Aorta (tissue), 5 donors: ENCODE results near the gene TFF1. TPM values are rescaled to one million over a fixed set of nuclear protein-coding genes. Genes with fewer than 3 reads are reported as not detected.

Experiments used
- ATAC-seq: fragments of 200-7000 bp; cut with Tn5 transposase; one replicate; pipeline ENCODE4 v1.9.1; 2022; ENCODE audit warnings: moderate library complexity; ENCODE audit not compliant: low FRiP score
- DNase-seq, 2 donors: peaks; one replicate each; pipeline ENCODE4 v3.0.0-alpha.2; 2020
- H3K27ac ChIP-seq, 2 donors: one replicate each; pipeline ENCODE4 v1.5.1; 2013; ENCODE audit warnings: low read length in 2 of 2, mild to moderate bottlenecking in 2 of 2, moderate library complexity in 2 of 2, control low read depth in 1 of 2, inconsistent platforms in 1 of 2, low read depth in 1 of 2
- H3K27me3 ChIP-seq, 2 donors: one replicate each; pipeline ENCODE4 v1.6.1; 2013; ENCODE audit warnings: control low read depth in 1 of 2, low read length in 1 of 2, mild to moderate bottlenecking in 1 of 2, moderate library complexity in 1 of 2; ENCODE audit not compliant: insufficient read depth in 2 of 2, control insufficient read depth in 1 of 2
- H3K36me3 ChIP-seq, 2 donors: one replicate each; pipeline ENCODE4 v1.6.1; 2013; ENCODE audit warnings: control low read depth in 1 of 2, low read length in 1 of 2, mild to moderate bottlenecking in 1 of 2; ENCODE audit not compliant: insufficient read depth in 2 of 2, control insufficient read depth in 1 of 2
- H3K4me1 ChIP-seq, 2 donors: one replicate each; pipeline ENCODE4 v1.6.1; 2013; ENCODE audit warnings: low read length in 2 of 2, control low read depth in 1 of 2, mild to moderate bottlenecking in 1 of 2, moderate library complexity in 1 of 2; ENCODE audit not compliant: insufficient read depth in 2 of 2, control insufficient read depth in 1 of 2
- H3K4me3 ChIP-seq, 2 donors: one replicate each; pipeline ENCODE4 v1.5.1; 2013; ENCODE audit warnings: low read length in 2 of 2, control low read depth in 1 of 2, mild to moderate bottlenecking in 1 of 2
- H3K9me3 ChIP-seq: one replicate; pipeline ENCODE4 v1.6.1; 2013; ENCODE audit warnings: mild to moderate bottlenecking, low read length; ENCODE audit not compliant: control insufficient read depth
- WGBS, 2 donors: extraction: QIAGEN DNeasy Blood & Tissue Kit; methylation state at CpG; one replicate each; pipeline ENCODE4 v1.1.7; 2013; 5-methylcytosine and 5-hydroxymethylcytosine counted together
- intact Hi-C, 2 donors: fragments of 100-400 bp; cut with DNase I; formaldehyde crosslinking; loops; one replicate each; pipeline versions ENCODE4 v1.14.2 to v1.15.0; 2022
- polyA plus RNA-seq, 2 donors: library from polyadenylated mRNA; stranded (reverse); fragments of 200-250 nt; gene quantifications; one replicate each; pipeline ENCODE4 v1.2.3, GENCODE V29; 2013
- total RNA-seq, 2 donors: library from RNA; stranded (reverse); fragmentation: NEBNext Ultra II Directional; extraction: Animal tissue kit (Norgen Biotek cat#: 25700); gene quantifications; one replicate each; pipeline ENCODE4 v1.2.1, GENCODE V29; 2021
- donor health status: healthy with polysubstance abuse.
- donor health status: Bipolar disorder and iron deficiency.
- donor health status: DM: no; HTN: no; CAD: no.
- donor health status: DM: no; HTN: no; CAD: no.
- donor health status: DM: yes; HTN: yes; CAD: no.

Gene TFF1
- total and polyA plus RNA-seq, 4 donors = 7.6 to 32.4 TPM; not detected in 2

DNA sequence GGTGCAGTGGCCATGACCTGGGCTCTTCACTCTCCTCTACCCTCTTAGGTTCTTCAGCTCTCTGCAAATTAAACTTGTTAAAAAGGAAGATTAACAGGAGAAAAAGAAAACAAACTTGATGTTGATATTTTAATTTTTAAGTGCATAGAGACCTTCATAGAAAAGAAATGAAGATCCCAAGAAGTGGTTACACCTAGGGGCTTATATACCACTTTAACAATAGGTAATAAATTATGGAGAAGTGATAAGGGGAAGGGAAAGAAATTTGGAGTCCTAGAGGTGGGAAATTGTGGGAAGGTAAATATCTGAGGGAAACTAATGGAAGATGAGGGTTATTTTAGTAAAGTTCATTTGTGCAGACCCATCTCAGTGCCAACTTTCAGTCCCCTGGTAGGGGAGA lies 34.7 kb downstream of the TFF1 start:
- H3K4me1 ChIP-seq = no peaks in the 10 kb centered on the region
- no peaks in the 10 kb centered on the region for H3K36me3 ChIP-seq
- H3K27ac ChIP-seq = no peak overlapping the region
- ATAC-seq = no peak
- no peak for DNase-seq
- no peaks in the 10 kb centered on the region for H3K27me3 ChIP-seq
- H3K4me3 ChIP-seq = no peak overlapping the region
- peaks cover 5% of the 10 kb centered on the region for H3K9me3 ChIP-seq
- intact Hi-C loops = no loop called here

- H3K4me3 ChIP-seq = no peak overlapping the region
- DNase-seq (no peak), ATAC-seq (no peak)
- H3K4me1 ChIP-seq = no peaks in the 10 kb centered on the region
- no peaks in the 10 kb centered on the region for H3K36me3 ChIP-seq
- intact Hi-C loops = no loop called here
- no peaks in the 10 kb centered on the region for H3K27me3 ChIP-seq
- no peak overlapping the region for H3K27ac ChIP-seq
- H3K9me3 ChIP-seq = peaks cover 5% of the 10 kb centered on the region
- 84 to 86% methylated on average over 4 of the region's 4 CpGs for WGBS, 2 donors
Observed at GRCh38 chr21:42330380-42331371, 35.7 kb downstream of the TFF1 start.

DNA sequence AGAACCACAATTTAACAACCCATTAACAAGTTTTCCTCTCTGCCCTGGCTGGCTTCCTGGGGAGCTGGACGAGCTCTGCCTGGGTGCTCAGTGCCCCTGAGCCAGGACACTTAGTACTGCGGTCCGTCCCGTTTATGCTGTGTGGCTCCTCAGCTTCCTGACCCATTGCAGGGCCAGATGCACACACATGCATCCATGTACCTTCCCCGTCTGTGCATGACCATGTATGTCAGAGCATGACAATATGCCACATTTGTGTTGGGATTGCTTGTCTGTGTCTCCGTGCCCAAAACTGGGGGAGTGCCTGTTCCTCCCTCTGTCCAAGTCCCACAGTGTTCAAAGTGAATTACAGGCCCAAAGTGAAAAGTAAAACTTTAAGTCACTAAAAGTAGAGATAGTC lies 41.4 kb downstream of the TFF1 start:
- intact Hi-C loops = no loop called here
- no peaks in the 10 kb centered on the region for H3K4me1 ChIP-seq
- H3K9me3 ChIP-seq = peaks cover 2% of the 10 kb centered on the region
- ATAC-seq (no peak), DNase-seq (no peak)
- no peaks in the 10 kb centered on the region for H3K27me3 ChIP-seq
- 83% methylated on average over 6 of the region's 6 CpGs for WGBS, 2 donors
- H3K27ac ChIP-seq = no peak overlapping the region
- H3K36me3 ChIP-seq = no peaks in the 10 kb centered on the region
- H3K4me3 ChIP-seq = no peak overlapping the region

DNA sequence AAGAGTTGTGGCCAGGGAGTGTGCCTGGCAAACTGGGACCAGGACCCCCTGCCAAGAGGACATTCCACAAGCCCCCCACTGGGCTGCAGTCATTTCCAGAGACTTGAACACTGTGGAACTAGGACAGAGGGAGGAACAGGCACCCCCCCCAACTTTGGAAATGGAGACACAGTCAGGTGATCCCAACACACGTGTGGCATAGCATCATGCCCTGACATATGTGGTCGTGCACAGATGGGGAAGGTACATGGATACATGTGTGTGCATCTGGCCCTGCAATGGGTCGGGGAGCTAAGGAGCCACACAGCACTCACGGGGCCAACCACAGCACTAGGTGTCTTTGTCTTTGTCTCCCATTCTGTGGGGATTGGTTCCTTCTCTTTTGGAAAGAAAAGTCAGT lies 44.5 kb downstream of the TFF1 start:
- Histone ChIP-seq H3K36me3 (no peaks in the 10 kb centered on the region), H3K4me3 (no peak overlapping the region), H3K27me3 (no peaks in the 10 kb centered on the region), H3K4me1 (no peaks in the 10 kb centered on the region), H3K9me3 (peaks cover 2% of the 10 kb centered on the region), H3K27ac (no peak overlapping the region)
- WGBS, 2 donors = 80 to 85% methylated on average over 4 of the region's 4 CpGs
- DNase-seq (no peak), ATAC-seq (no peak)
- intact Hi-C loops = no loop called here

DNA sequence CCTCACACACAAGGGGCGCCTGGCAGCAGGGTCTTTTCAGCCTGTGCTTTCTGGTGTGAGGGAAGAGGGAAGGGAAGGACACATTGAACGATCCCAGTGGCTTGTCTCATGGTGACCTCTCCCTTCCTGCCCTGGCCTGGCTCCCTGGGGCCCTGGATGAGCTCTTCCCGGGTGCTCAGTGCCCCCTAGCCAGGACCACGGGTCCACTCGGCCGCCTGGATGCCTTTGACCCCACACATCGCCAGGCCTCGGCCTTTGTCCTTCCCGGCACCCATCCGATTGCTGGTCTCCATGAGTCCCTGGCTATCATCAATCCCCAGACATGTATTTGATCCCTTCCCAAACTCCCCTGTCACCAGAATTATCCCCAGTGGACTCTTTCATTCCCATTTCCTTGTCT lies 45.1 kb downstream of the TFF1 start:
- no peaks in the 10 kb centered on the region for H3K4me1 ChIP-seq
- no peak overlapping the region for H3K27ac ChIP-seq
- peaks cover 2% of the 10 kb centered on the region for H3K9me3 ChIP-seq
- no peak overlapping the region for H3K4me3 ChIP-seq
- no peaks in the 10 kb centered on the region for H3K36me3 ChIP-seq
- intact Hi-C loops = no loop called here
- 82 to 84% methylated on average over 10 of the region's 10 CpGs for WGBS, 2 donors
- no peaks in the 10 kb centered on the region for H3K27me3 ChIP-seq
- ATAC-seq (no peak), DNase-seq (no peak)

GRCh38 chr21:42320791-42321190 lies 45.5 kb downstream of the TFF1 start:
- H3K36me3 ChIP-seq = no peaks in the 10 kb centered on the region
- WGBS, 2 donors = 88 to 90% methylated on average over 8 of the region's 8 CpGs
- H3K4me3 ChIP-seq = no peak overlapping the region
- peaks cover 2% of the 10 kb centered on the region for H3K9me3 ChIP-seq
- no peak for DNase-seq
- intact Hi-C loops = no loop called here
- no peak overlapping the region for H3K27ac ChIP-seq
- ATAC-seq = no peak
- H3K4me1 ChIP-seq = no peaks in the 10 kb centered on the region
- no peaks in the 10 kb centered on the region for H3K27me3 ChIP-seq

DNA sequence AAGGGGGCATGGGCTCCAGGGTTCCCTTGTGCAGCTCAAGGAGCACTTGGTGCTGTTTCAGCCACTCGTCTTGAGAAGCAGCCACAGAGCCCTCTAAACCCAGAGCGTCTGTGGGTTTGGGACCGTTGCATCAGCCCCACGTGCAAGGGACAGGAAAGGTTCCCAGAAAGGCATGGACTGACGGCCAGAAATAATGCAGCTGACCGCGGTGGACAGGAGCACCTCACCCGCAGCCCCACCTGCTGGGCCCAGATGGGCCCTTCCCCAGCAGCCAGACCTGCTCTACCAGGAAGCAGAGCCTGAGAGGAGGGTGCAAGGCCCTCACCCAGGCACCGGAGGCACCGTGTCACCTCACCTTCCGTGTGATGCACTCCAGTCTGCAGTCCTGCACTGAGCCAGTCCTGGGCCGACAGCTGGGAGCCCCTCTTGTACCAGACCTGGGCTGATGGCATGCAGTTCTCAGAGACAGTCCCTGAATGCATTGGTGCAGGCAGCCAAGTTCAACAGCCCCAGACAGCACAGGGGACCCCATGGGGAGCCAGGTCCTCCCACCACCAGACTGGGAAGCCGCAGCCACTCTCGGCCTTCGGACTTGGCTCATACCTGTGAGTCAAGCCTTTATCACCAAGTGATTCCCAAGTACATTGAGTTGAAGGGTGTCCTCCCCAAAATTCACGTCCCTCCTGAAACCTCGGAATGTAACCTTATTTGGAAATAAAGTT lies 46.3 kb downstream of the TFF1 start:
- Histone ChIP-seq H3K27ac (no peak overlapping the region), H3K4me1 (no peaks in the 10 kb centered on the region), H3K9me3 (no peaks in the 10 kb centered on the region), H3K27me3 (no peaks in the 10 kb centered on the region), H3K4me3 (no peak overlapping the region), H3K36me3 (no peaks in the 10 kb centered on the region)
- ATAC-seq (peak; percentile 14), DNase-seq (no peak)
- 65 to 71% methylated on average over 17 of the region's 17 CpGs for WGBS, 2 donors
- intact Hi-C loops = no loop called here

GRCh38 chr21:42319376-42319775 lies 47.0 kb downstream of the TFF1 start:
- no peaks in the 10 kb centered on the region for H3K4me1 ChIP-seq
- no peaks in the 10 kb centered on the region for H3K9me3 ChIP-seq
- H3K4me3 ChIP-seq = no peak overlapping the region
- H3K27ac ChIP-seq = no peak overlapping the region
- ATAC-seq (no peak), DNase-seq (no peak)
- H3K36me3 ChIP-seq = no peaks in the 10 kb centered on the region
- no peaks in the 10 kb centered on the region for H3K27me3 ChIP-seq
- 72 to 79% methylated on average over 10 of the region's 10 CpGs for WGBS, 2 donors
- intact Hi-C loops = no loop called here
